Trophoblast cell (in vitro differentiated cells and primary cell): ENCODE results near the gene CDK8.

Source experiments
- DNase-seq, 2 donors: peaks; one replicate each; pipeline ENCODE4 v3.0.0-alpha.2; 2016
- H2AFZ ChIP-seq: 2 replicates; pipeline ENCODE4 v1.6.1; 2013; ENCODE audit warnings: low read length, moderate library complexity, mild to moderate bottlenecking; ENCODE audit not compliant: insufficient read depth, poor library complexity
- H2AK5ac ChIP-seq: 2 replicates; pipeline ENCODE4 v1.6.1; 2013; ENCODE audit warnings: mild to moderate bottlenecking, low read length
- H2BK120ac ChIP-seq: 2 replicates; pipeline ENCODE4 v1.6.1; 2013; ENCODE audit warnings: low read length, mild to moderate bottlenecking, moderate library complexity; ENCODE audit not compliant: insufficient read depth, poor library complexity
- H2BK12ac ChIP-seq: 2 replicates; pipeline ENCODE4 v1.6.1; 2013; ENCODE audit warnings: mild to moderate bottlenecking, low read length, moderate library complexity
- H2BK5ac ChIP-seq: 2 replicates; pipeline ENCODE4 v1.6.1; 2013; ENCODE audit warnings: low read length, low read depth, moderate library complexity, mild to moderate bottlenecking; ENCODE audit not compliant: poor library complexity
- H3K14ac ChIP-seq: 2 replicates; pipeline ENCODE4 v1.6.1; 2013; ENCODE audit warnings: mild to moderate bottlenecking, low read length
- H3K18ac ChIP-seq: 2 replicates; pipeline ENCODE4 v1.6.1; 2013; ENCODE audit warnings: mild to moderate bottlenecking, low read length
- H3K23ac ChIP-seq: 2 replicates; pipeline ENCODE4 v1.6.1; 2013; ENCODE audit warnings: low read length
- H3K27ac ChIP-seq: 2 replicates; pipeline ENCODE4 v1.5.1; 2013; ENCODE audit warnings: low read depth, mild to moderate bottlenecking, inconsistent platforms, low read length, moderate library complexity
- H3K27me3 ChIP-seq: 2 replicates; pipeline ENCODE4 v1.6.1; 2013; ENCODE audit warnings: inconsistent platforms, mild to moderate bottlenecking, low read length, moderate library complexity; ENCODE audit not compliant: insufficient read depth
- H3K36me3 ChIP-seq, 2 experiments: 1 replicate in 1 of 2; 2 replicates in 1 of 2; pipeline ENCODE4 v1.6.1; 2013; ENCODE audit warnings: low read length in 2 of 2, mild to moderate bottlenecking in 2 of 2, moderate library complexity in 1 of 2; ENCODE audit not compliant: insufficient read depth in 2 of 2, control insufficient read depth in 1 of 2
- H3K4ac ChIP-seq: 2 replicates; pipeline ENCODE4 v1.6.1; 2013; ENCODE audit warnings: low read depth, mild to moderate bottlenecking, low read length, moderate library complexity
- H3K4me1 ChIP-seq, 2 experiments: 1 replicate in 1 of 2; 2 replicates in 1 of 2; pipeline ENCODE4 v1.6.1; 2013; ENCODE audit warnings: low read length in 2 of 2, mild to moderate bottlenecking in 2 of 2, moderate library complexity in 1 of 2; ENCODE audit not compliant: insufficient read depth in 2 of 2, control insufficient read depth in 1 of 2
- H3K4me2 ChIP-seq: 2 replicates; pipeline ENCODE4 v1.6.1; 2013; ENCODE audit warnings: inconsistent platforms, mild to moderate bottlenecking, low read length, moderate library complexity
- H3K4me3 ChIP-seq: 2 replicates; pipeline ENCODE4 v1.5.1; 2013; ENCODE audit warnings: mild to moderate bottlenecking, low read depth, low read length, inconsistent platforms
- H3K79me1 ChIP-seq: one replicate; pipeline ENCODE4 v1.6.1; 2013; ENCODE audit warnings: low read length
- H3K79me2 ChIP-seq: 2 replicates; pipeline ENCODE4 v1.6.1; 2013; ENCODE audit warnings: low read length, mild to moderate bottlenecking; ENCODE audit not compliant: control insufficient read depth, insufficient read depth, poor library complexity
- H3K9ac ChIP-seq: 2 replicates; pipeline ENCODE4 v1.6.1; 2013; ENCODE audit warnings: mild to moderate bottlenecking, low read length
- H3K9me3 ChIP-seq: 2 replicates; pipeline ENCODE4 v1.6.1; 2013; ENCODE audit warnings: low read depth, mild to moderate bottlenecking, control low read depth, inconsistent platforms, low read length; ENCODE audit not compliant: insufficient read depth
- H4K12ac ChIP-seq: 2 replicates; pipeline ENCODE4 v1.6.1; 2013; ENCODE audit warnings: low read depth, mild to moderate bottlenecking, low read length, moderate library complexity
- H4K8ac ChIP-seq: 2 replicates; pipeline ENCODE4 v1.6.1; 2013; ENCODE audit warnings: low read depth, mild to moderate bottlenecking, low read length, moderate library complexity
- H4K91ac ChIP-seq: one replicate; pipeline ENCODE4 v1.6.1; 2013; ENCODE audit warnings: low read depth, mild to moderate bottlenecking, low read length, moderate library complexity
- WGBS: extraction: QIAGEN DNeasy Blood & Tissue Kit; methylation state at CpG from one replicate; pipeline ENCODE4 v1.1.7; 2013; ENCODE audit warnings: missing lambda C conversion rate; ENCODE audit not compliant: insufficient read length, insufficient coverage; ENCODE audit errors: extremely low coverage; 5-methylcytosine and 5-hydroxymethylcytosine counted together

CDK8 gene

DNA sequence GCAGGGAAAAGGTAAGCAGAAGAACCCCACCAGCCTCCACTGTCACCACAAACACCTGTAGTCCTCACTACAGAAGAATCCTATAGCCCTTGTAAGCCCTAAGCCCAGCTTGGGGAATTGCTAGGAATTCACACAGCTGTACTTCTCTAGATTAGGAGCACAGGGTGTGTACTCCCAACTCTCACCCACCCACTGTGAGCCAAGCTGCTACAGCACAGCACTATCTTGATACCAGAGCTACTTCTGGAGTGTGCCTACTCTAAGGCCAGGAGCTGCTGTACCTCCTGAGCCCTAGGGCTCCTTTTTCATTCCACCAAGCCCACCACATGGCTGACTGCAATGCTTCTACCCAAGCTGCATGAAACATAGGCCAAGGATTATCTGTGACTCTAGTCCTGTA, 181.2 kb downstream of the CDK8 start:
- Histone ChIP-seq H3K4me3 (no peak overlapping the region), H4K8ac (no peak overlapping the region), H2AK5ac (no peak overlapping the region), H4K12ac (no peak overlapping the region), H3K14ac (no peak overlapping the region), H3K79me2 (no peaks in the 10 kb centered on the region), H2BK5ac (no peak overlapping the region), H3K4me1 (no peaks in the 10 kb centered on the region), H3K18ac (no peak overlapping the region), H4K91ac (no peak overlapping the region), H3K9ac (no peak overlapping the region), H3K79me1 (no peaks in the 10 kb centered on the region), H2BK12ac (no peak overlapping the region), H3K27ac (no peak overlapping the region), H3K4me2 (no peak overlapping the region), H3K23ac (no peak overlapping the region), H3K9me3 (peaks cover 9% of the 10 kb centered on the region), H2AFZ (no peak overlapping the region), H3K36me3 (no peaks in the 10 kb centered on the region), H2BK120ac (no peak overlapping the region), H3K27me3 (no peaks in the 10 kb centered on the region), H3K4ac (no peak overlapping the region)
- DNase-seq = no peak

DNA sequence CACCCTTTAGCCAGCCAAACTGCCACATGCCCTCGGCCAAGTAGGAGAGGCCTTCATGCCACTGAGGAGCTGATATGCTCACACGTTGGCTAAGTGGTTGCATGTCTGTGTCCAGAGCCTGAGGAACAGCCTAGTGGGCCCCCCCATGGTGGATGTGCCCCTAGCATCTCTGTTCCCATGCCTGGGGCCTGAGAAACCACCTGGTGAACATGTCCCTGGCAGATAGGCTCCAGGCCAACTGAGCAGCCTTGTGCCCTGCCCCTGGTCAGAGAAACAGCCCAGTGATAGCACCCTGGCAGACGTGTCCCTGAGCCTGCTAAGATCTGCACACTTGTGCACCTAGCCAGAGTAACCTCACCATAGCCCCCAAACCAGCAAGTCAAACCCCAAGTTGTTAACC, 181.7 kb downstream of the CDK8 start:
- no CpG with 5 or more reads among the region's 3 CpGs for WGBS
- H4K91ac ChIP-seq = no peak overlapping the region
- no peak overlapping the region for H3K4ac ChIP-seq

DNA sequence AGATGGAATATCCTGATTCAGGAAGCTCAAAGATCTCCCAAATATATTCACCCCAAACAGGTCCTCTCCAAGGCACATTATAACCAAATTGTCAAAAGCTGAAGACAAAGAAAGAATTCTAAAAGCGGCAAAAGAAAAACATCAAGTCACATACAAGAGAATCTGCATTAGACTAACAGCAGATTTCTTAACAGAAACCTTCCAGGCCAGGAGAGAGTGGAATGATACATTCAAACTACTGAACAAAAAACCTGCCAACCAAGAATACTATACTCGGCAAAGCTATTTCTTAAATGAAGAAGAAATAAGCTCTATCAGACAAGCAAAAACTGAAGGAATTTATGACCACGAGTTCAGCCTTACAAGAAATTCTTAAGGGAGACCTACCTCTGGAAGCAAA, 183.0 kb downstream of the CDK8 start:
- no CpG with 5 or more reads among the region's 3 CpGs for WGBS
- Histone ChIP-seq H4K8ac (no peak overlapping the region), H3K27ac (no peak overlapping the region), H4K91ac (no peak overlapping the region), H3K36me3 (no peaks in the 10 kb centered on the region), H3K79me1 (peaks cover 2% of the 10 kb centered on the region), H3K4me3 (no peak overlapping the region), H3K18ac (no peak overlapping the region), H2BK5ac (no peak overlapping the region), H3K27me3 (no peaks in the 10 kb centered on the region), H2AFZ (no peak overlapping the region), H3K14ac (no peak overlapping the region), H2BK12ac (no peak overlapping the region), H2BK120ac (no peak overlapping the region), H2AK5ac (no peak overlapping the region), H3K4me2 (no peak overlapping the region), H3K23ac (no peak overlapping the region), H3K9ac (no peak overlapping the region), H3K9me3 (peaks cover 9% of the 10 kb centered on the region), H3K4ac (no peak overlapping the region), H3K79me2 (no peaks in the 10 kb centered on the region), H3K4me1 (peaks cover 2 to 3% of the 10 kb centered on the region in 2 experiments), H4K12ac (no peak overlapping the region)
- DNase-seq = no peak

More for the DNA sequence above, 181.7 kb downstream of the CDK8 start:
- Histone ChIP-seq H3K18ac (no peak overlapping the region), H2AK5ac (no peak overlapping the region), H3K79me1 (no peaks in the 10 kb centered on the region), H3K27ac (no peak overlapping the region), H3K79me2 (no peaks in the 10 kb centered on the region), H3K23ac (no peak overlapping the region), H3K9me3 (peaks cover 9% of the 10 kb centered on the region), H2BK12ac (no peak overlapping the region), H4K12ac (no peak overlapping the region), H2BK120ac (no peak overlapping the region), H2BK5ac (no peak overlapping the region), H4K8ac (no peak overlapping the region), H3K14ac (no peak overlapping the region), H3K36me3 (no peaks in the 10 kb centered on the region), H3K9ac (no peak overlapping the region), H3K4me2 (no peak overlapping the region), H3K27me3 (no peaks in the 10 kb centered on the region), H2AFZ (no peak overlapping the region), H3K4me3 (no peak overlapping the region), H3K4me1 (no peaks in the 10 kb centered on the region)
- DNase-seq = no peak

DNA sequence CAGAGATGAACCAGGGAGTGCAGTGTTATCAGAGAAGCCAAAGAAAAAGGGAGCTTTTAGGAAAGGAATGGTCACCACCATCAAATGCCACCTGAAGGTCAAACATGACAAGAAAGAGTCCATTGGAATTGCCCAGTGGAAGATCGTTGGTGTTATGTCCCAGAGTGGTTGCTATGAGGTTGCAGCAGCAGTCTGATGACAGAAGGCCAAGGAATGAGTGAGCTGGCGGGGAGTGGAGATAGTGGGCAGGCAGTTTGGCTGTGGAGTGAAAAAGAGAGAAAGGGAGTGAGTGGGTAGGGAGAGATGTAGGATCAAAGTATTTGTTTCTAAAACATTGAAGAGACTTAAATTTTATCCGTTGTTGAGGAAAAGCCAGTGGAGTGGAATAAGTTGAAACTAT, 186.2 kb downstream of the CDK8 start:
- Histone ChIP-seq H2BK12ac (no peak overlapping the region), H3K4ac (no peak overlapping the region), H3K4me2 (no peak overlapping the region), H4K12ac (no peak overlapping the region), H3K14ac (no peak overlapping the region), H3K9ac (no peak overlapping the region), H3K36me3 (no peaks in the 10 kb centered on the region), H3K27ac (no peak overlapping the region), H2BK120ac (no peak overlapping the region), H2AK5ac (no peak overlapping the region), H3K79me1 (peaks cover 10% of the 10 kb centered on the region), H3K9me3 (peaks cover 9% of the 10 kb centered on the region), H3K79me2 (no peaks in the 10 kb centered on the region), H2BK5ac (no peak overlapping the region), H2AFZ (no peak overlapping the region), H3K4me3 (no peak overlapping the region), H3K23ac (no peak overlapping the region), H3K27me3 (no peaks in the 10 kb centered on the region), H3K18ac (no peak overlapping the region), H3K4me1 (peaks cover 7 to 10% of the 10 kb centered on the region in 2 experiments), H4K8ac (no peak overlapping the region), H4K91ac (no peak overlapping the region)
- peak in 1 of 2 donors; percentile 6 for DNase-seq
- WGBS = no CpG with 5 or more reads among the region's 3 CpGs
